WERI-Rb-1 (cell line): ENCODE data around the gene OASL.
"Not testable (repeated sequence)": the region's sequence is repeated elsewhere in the genome, so short reads cannot be mapped to it uniquely, and the experiment has no call there.

ENCODE experiments used
- DNase-seq: peaks from one replicate; pipeline ENCODE4 v3.0.0-alpha.2; 2020
- H3K27ac ChIP-seq: fragments of 250-450 bp; sonication (Bioruptor Pico); 2 replicates; pipeline ENCODE4 v1.5.1; 2020; ENCODE audit warnings: mild to moderate bottlenecking, moderate library complexity
- H3K27me3 ChIP-seq: fragments of 250-450 bp; sonication (Bioruptor Pico); 2 replicates; pipeline ENCODE4 v1.5.1; 2021; ENCODE audit warnings: mild to moderate bottlenecking, low read depth, moderate library complexity; ENCODE audit not compliant: insufficient read depth, severe bottlenecking
- H3K36me3 ChIP-seq: fragments of 250-450 bp; sonication (Bioruptor Pico); 2 replicates; pipeline ENCODE4 v1.5.1; 2020; ENCODE audit warnings: mild to moderate bottlenecking, moderate library complexity
- H3K4me3 ChIP-seq: 2 replicates; pipeline ENCODE4 v1.5.1; 2011; ENCODE audit warnings: low read depth, mild to moderate bottlenecking, control low read depth, low read length
- H3K9me3 ChIP-seq: fragments of 250-450 bp; sonication (Bioruptor Pico); 2 replicates; pipeline ENCODE4 v1.5.1; 2021; ENCODE audit warnings: mild to moderate bottlenecking, moderate library complexity; ENCODE audit not compliant: severe bottlenecking
- TF ChIP-seq, protein P1 (sequence below): IDR thresholded peaks from 2 replicates; pipeline ENCODE4 v1.5.1; 2011; ENCODE audit warnings: low read depth, mild to moderate bottlenecking, control low read depth, inconsistent platforms, low read length

OASL gene

DNA sequence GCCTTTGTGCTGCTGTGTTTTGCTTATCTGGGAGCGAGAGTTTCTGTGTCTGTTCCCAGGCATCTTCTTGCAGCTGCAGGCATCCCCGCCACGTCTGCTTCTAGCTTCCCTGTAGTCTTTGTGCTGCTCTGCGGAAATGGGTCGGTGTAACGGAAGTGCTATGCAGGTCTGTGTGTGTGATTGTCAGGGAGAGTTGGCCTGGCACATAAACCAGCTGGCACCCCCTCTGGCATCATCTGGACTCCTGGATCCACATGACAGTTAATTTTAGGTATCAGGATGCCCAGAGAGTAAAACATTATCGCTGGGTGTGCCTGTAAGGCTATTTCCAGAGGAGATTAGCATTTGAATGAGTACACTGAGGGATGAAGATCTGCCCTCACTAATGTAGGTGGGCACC is 9.4 kb upstream of the OASL start:
- H3K4me3 ChIP-seq, result no peak overlapping the region
- no peak for DNase-seq
- TF ChIP-seq, protein P1, sequence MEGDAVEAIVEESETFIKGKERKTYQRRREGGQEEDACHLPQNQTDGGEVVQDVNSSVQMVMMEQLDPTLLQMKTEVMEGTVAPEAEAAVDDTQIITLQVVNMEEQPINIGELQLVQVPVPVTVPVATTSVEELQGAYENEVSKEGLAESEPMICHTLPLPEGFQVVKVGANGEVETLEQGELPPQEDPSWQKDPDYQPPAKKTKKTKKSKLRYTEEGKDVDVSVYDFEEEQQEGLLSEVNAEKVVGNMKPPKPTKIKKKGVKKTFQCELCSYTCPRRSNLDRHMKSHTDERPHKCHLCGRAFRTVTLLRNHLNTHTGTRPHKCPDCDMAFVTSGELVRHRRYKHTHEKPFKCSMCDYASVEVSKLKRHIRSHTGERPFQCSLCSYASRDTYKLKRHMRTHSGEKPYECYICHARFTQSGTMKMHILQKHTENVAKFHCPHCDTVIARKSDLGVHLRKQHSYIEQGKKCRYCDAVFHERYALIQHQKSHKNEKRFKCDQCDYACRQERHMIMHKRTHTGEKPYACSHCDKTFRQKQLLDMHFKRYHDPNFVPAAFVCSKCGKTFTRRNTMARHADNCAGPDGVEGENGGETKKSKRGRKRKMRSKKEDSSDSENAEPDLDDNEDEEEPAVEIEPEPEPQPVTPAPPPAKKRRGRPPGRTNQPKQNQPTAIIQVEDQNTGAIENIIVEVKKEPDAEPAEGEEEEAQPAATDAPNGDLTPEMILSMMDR, result no peak
- H3K27ac ChIP-seq, result no peak overlapping the region
- no peaks in the 10 kb centered on the region for H3K36me3 ChIP-seq
- no peaks in the 10 kb centered on the region for H3K9me3 ChIP-seq
- peaks cover 21% of the 10 kb centered on the region for H3K27me3 ChIP-seq

DNA sequence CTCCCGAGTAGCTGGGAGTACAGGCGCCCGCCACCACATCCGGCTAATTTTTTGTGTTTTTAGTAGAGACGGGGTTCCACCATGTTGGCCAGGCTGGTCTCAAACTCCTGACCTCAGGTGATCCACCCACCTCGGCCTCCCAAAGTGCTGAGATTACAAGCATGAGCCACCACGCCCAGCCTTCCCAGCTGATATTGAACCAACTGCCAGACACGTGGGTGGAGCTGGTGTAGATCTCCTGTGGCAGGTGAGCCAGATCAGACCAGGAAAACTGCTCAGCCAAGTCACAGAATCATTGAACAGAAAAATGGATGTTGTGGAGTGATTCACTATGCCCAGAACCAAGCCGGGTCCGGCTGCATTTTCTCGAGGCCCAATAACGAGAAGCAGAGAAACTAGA is 8.4 kb upstream of the OASL start:
- not testable (repeated sequence) for H3K9me3 ChIP-seq, DNase-seq, H3K27ac ChIP-seq, H3K4me3 ChIP-seq, H3K36me3 ChIP-seq
- H3K27me3 ChIP-seq, result peaks cover 23% of the 10 kb centered on the region

DNA sequence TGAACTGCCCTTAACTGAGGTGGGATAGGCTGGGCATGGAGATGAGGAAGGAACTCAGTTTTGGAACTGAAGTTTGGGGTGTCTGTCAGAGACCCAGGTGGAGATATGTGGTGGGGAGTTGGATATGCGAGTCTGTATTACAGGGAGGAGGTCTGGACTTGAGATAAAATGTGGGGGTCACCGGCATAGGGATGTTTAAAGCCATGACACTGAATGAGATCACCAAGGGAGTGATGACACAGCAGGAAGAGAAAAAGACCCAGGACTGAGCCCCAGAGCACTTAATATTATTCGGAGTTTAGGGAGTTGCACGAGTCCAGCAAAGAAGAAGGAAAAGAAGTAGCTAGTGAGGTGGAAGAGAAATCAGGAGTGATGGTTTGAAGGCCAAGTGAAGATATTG is 4.0 kb upstream of the OASL start:
- Histone ChIP-seq H3K36me3 (no peaks in the 10 kb centered on the region), H3K27ac (no peak overlapping the region), H3K9me3 (no peaks in the 10 kb centered on the region), H3K27me3 (peaks cover 40% of the 10 kb centered on the region), H3K4me3 (no peak overlapping the region)
- TF ChIP-seq, protein P1, result no peak
- DNase-seq, result no peak

DNA sequence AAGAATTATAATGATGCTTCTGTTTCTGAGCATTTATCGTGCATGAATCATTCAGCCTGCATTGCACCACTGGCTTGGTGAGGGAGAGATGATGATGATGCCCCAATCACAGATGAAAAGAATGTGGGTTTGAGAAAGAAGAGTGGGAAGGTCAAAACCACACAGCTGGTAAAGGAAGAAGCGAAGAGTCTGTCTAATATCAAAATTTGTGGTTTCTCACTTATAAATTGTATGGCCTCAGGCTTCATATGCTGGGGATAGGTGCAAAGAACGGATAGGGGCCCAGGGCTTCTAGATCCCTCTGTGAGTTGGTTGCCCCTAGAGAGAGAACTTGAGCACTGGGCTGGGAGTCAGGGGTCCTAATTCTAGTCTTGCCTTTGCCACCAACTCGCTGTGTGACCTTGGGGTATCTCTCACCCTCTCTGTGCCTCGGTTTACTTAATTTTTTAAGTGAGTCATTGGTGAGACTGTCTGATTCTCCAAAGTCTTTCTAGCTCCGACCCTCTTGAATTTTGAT is 2.2 kb downstream of the OASL start:
- peaks cover 34% of the 10 kb centered on the region for H3K27me3 ChIP-seq
- H3K27ac ChIP-seq, result no peak overlapping the region
- TF ChIP-seq, protein P1, result no peak
- no peaks in the 10 kb centered on the region for H3K9me3 ChIP-seq
- no peak overlapping the region for H3K4me3 ChIP-seq
- no peak for DNase-seq
- H3K36me3 ChIP-seq, result no peaks in the 10 kb centered on the region

DNA sequence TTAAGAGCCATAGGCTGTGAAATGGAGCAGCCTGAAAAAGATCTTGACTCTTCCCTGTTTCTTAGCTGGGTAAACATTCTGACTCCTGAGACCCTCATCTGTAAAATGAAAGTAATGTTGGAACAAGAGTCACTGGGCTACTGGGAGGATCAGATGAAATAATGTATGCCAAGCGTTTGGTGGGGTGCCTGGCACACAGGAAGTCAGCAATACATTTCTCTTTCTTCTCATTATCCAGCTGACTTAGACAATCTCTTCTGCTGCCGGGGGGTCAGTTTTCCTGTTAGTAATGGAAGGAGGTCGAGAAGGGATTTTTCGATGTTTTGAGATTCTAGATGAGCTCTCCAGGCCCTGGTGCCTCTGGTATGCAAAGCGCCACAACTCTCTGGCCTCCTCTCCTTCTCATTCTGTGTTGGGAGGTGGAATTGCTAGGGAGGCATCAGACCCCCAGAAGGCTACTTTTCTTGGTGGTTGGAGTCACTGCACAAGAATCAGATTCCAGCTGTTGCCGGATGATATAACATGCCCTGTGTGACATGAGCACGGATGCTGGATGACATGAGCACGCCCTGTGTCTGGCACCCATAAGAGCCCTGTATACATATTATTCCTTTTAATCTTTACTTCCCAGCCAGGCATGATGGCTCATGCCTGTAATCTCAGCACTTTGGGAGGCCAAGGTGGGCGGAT is 4.3 kb downstream of the OASL start:
- H3K27ac ChIP-seq, result no peak overlapping the region

DNA sequence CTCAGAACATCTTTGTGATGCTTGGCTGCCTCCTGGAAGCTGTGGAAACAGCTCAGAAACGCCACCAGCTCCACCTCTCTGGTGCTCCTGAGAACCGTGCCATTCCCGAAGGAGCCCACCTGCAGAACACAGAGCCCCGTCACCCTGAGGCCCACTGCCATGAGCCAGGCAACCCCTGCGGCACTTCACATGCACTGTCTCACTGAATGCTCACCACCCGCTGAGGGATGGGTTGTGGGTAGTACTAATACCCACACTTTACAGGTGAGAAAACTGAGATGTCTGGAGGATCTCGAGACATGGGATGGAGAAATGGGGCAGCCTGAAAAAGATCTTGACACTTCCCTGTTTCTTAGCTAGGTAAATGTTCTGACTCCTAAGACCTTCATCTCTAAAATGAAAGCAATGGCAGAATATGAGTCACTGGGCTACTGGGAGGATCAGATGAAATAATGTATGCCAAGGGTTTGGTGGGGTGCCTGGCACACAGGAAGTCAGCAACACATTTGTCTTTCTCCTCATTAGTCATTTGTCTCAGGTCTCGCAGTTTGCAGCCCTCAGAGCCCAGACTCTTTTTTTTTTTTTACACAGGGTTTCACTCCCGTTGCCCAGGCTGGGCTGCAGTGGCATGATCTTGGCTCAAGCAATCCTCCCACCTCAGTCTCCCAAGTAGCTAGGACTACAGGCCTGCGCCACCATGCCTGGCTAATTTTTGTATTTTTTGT is 5.3 kb downstream of the OASL start:
- Histone ChIP-seq H3K4me3 (no peak overlapping the region), H3K27me3 (peaks cover 15% of the 10 kb centered on the region), H3K9me3 (no peaks in the 10 kb centered on the region), H3K27ac (no peak overlapping the region), H3K36me3 (no peaks in the 10 kb centered on the region)
- DNase-seq, result no peak
- TF ChIP-seq, protein P1, result no peak

More for the DNA sequence above, 4.3 kb downstream of the OASL start:
- DNase-seq, result no peak
- H3K27me3 ChIP-seq, result peaks cover 20% of the 10 kb centered on the region
- no peak overlapping the region for H3K4me3 ChIP-seq
- no peaks in the 10 kb centered on the region for H3K36me3 ChIP-seq
- TF ChIP-seq, protein P1, result no peak
- H3K9me3 ChIP-seq, result no peaks in the 10 kb centered on the region
